CD4-positive, alpha-beta T cell (primary cell): ENCODE data around the gene RNF212. TPM values are rescaled to one million over a fixed set of nuclear protein-coding genes. Genes with fewer than 3 reads are reported as not detected.

ENCODE experiments used
- ATAC-seq: fragments of 200-7000 bp; cut with Tn5 transposase; one replicate; pipeline ENCODE4 v1.10.0; 2022; ENCODE audit warnings: mild to moderate bottlenecking; ENCODE audit not compliant: poor library complexity
- CTCF ChIA-PET: fragments of 350-600 bp; sonication (Branson Sonifier 250); formaldehyde crosslinking; loops from one replicate; lab custom pipeline; 2021; ENCODE audit warnings: antibody characterized with exemption, inconsistent platforms; lab: Charles Lee
- POLR2A ChIA-PET: fragments of 350-600 bp; sonication (Branson Sonifier 250); formaldehyde crosslinking; loops from one replicate; lab custom pipeline; 2021; ENCODE audit warnings: antibody characterized with exemption, inconsistent platforms; lab: Charles Lee
- DNase-seq, 14 experiments: peaks; one replicate each; pipeline ENCODE4 v3.0.0-alpha.2; 2013 to 2020; ENCODE audit warnings: mixed read lengths in 2 of 14
- H3K27ac ChIP-seq, 2 donors: one replicate each; pipeline versions ENCODE4 v1.5.1 to v1.7.0; 2013; ENCODE audit warnings: low read length in 2 of 2, low read depth in 1 of 2, mild to moderate bottlenecking in 1 of 2
- H3K27me3 ChIP-seq, 2 experiments: 1 replicate in 1 of 2; 2 replicates in 1 of 2; pipeline versions ENCODE4 v1.6.1 to v1.7.0; 2013; ENCODE audit warnings: low read length in 2 of 2, control low read depth in 1 of 2, mild to moderate bottlenecking in 1 of 2, moderate library complexity in 1 of 2; ENCODE audit not compliant: insufficient read depth in 2 of 2, control insufficient read depth in 1 of 2
- H3K36me3 ChIP-seq: one replicate; pipeline ENCODE4 v1.6.1; 2013; ENCODE audit warnings: low read length, control low read depth; ENCODE audit not compliant: insufficient read depth
- H3K4me1 ChIP-seq: one replicate; pipeline ENCODE4 v1.6.1; 2013; ENCODE audit warnings: low read length, control low read depth; ENCODE audit not compliant: insufficient read depth
- H3K4me3 ChIP-seq: one replicate; pipeline ENCODE4 v1.5.1; 2013; ENCODE audit warnings: mild to moderate bottlenecking, low read length, moderate library complexity
- H3K9me3 ChIP-seq, 2 experiments: 1 replicate in 1 of 2; 2 replicates in 1 of 2; pipeline versions ENCODE4 v1.6.1 to v1.7.0; 2013; ENCODE audit warnings: low read length in 2 of 2, mild to moderate bottlenecking in 2 of 2, control low read depth in 1 of 2, moderate library complexity in 1 of 2; ENCODE audit not compliant: control insufficient read depth in 1 of 2, insufficient read depth in 1 of 2
- H3K27ac Mint-ChIP-seq: one replicate; pipeline ENCODE4 v1.8.0; 2020; ENCODE audit warnings: mixed read lengths
- H3K27me3 Mint-ChIP-seq: one replicate; pipeline ENCODE4 v1.8.0; 2021; ENCODE audit warnings: mixed read lengths
- H3K36me3 Mint-ChIP-seq: one replicate; pipeline ENCODE4 v1.8.0; 2021; ENCODE audit warnings: low read depth, mixed read lengths
- H3K4me1 Mint-ChIP-seq: one replicate; pipeline ENCODE4 v1.8.0; 2021; ENCODE audit warnings: low read depth, mixed read lengths
- H3K4me3 Mint-ChIP-seq: one replicate; pipeline ENCODE4 v1.8.0; 2020; ENCODE audit warnings: mild to moderate bottlenecking, mixed read lengths
- H3K9me3 Mint-ChIP-seq: one replicate; pipeline ENCODE4 v1.8.0; 2020; ENCODE audit warnings: mixed read lengths
- intact Hi-C, 2 experiments: fragments of 100-400 bp; cut with DNase I in 1 of 2; cut with micrococcal nuclease in 1 of 2; formaldehyde crosslinking; loops; one replicate each; pipeline versions ENCODE4 v1.15.1 to v1.9.0; 2023 to 2025; cut with DNase I, micrococcal nuclease
- total RNA-seq, 174 experiments: library from RNA in 2 of 174; stranded (reverse) in 2 of 174; gene quantifications; one replicate each; pipeline ENCODE4 v1.2.3 and lab custom pipeline; 2021 to 2026
- TF ChIP-seq, protein P1 (sequence below): fragments of 200-600 bp; IDR thresholded peaks from one replicate; pipeline ENCODE4 v1.8.0; 2022; ENCODE audit warnings: antibody characterized with exemption, mild to moderate bottlenecking

Gene RNF212
- total RNA-seq, 2 experiments from 2014 or later = 5.6 to 8.3 TPM

GRCh38 chr4:1058198-1058996, 55.0 kb downstream of the RNF212 start:
- TF ChIP-seq, protein P1, sequence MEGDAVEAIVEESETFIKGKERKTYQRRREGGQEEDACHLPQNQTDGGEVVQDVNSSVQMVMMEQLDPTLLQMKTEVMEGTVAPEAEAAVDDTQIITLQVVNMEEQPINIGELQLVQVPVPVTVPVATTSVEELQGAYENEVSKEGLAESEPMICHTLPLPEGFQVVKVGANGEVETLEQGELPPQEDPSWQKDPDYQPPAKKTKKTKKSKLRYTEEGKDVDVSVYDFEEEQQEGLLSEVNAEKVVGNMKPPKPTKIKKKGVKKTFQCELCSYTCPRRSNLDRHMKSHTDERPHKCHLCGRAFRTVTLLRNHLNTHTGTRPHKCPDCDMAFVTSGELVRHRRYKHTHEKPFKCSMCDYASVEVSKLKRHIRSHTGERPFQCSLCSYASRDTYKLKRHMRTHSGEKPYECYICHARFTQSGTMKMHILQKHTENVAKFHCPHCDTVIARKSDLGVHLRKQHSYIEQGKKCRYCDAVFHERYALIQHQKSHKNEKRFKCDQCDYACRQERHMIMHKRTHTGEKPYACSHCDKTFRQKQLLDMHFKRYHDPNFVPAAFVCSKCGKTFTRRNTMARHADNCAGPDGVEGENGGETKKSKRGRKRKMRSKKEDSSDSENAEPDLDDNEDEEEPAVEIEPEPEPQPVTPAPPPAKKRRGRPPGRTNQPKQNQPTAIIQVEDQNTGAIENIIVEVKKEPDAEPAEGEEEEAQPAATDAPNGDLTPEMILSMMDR = no peak
- H3K27me3 ChIP-seq = peaks cover 7 to 15% of the 10 kb centered on the region in 2 experiments
- no peak overlapping the region for H3K27ac Mint-ChIP-seq
- peaks cover 3% of the 10 kb centered on the region for H3K9me3 Mint-ChIP-seq
- peaks cover 19% of the 10 kb centered on the region for H3K4me1 ChIP-seq
- intact Hi-C loops = loop anchor here in 1 of 2 experiments (5.0 kb wide), 1 partner anchor 46 kb away; the partner anchor contains the start of gene FGFRL1
- no peak for ATAC-seq
- H3K27ac ChIP-seq = no peak overlapping the region
- peaks cover 17% of the 10 kb centered on the region for H3K4me1 Mint-ChIP-seq
- H3K36me3 ChIP-seq = no peaks in the 10 kb centered on the region
- DNase-seq = peak in 1 of 14 experiments; percentile 2
- peaks cover 16% of the 10 kb centered on the region for H3K27me3 Mint-ChIP-seq
- no peak overlapping the region for H3K4me3 ChIP-seq
- CTCF ChIA-PET = no interaction called here
- H3K4me3 Mint-ChIP-seq = no peak overlapping the region
- POLR2A ChIA-PET = no interaction called here
- H3K9me3 ChIP-seq = peaks cover 0 to 13% of the 10 kb centered on the region in 2 experiments
- H3K36me3 Mint-ChIP-seq = no peaks in the 10 kb centered on the region

- Mint-ChIP-seq H3K4me1 (peaks cover 16% of the 10 kb centered on the region), H3K9me3 (peaks cover 3% of the 10 kb centered on the region), H3K36me3 (no peaks in the 10 kb centered on the region), H3K27ac (no peak overlapping the region), H3K27me3 (peaks cover 7% of the 10 kb centered on the region), H3K4me3 (no peak overlapping the region)
- H3K27ac ChIP-seq = no peak overlapping the region
- ATAC-seq = no peak
- H3K4me1 ChIP-seq = peaks cover 19% of the 10 kb centered on the region
- peaks cover 0 to 18% of the 10 kb centered on the region in 2 experiments for H3K9me3 ChIP-seq
- ChIA-PET CTCF (no interaction called here), POLR2A (no interaction called here)
- intact Hi-C loops = loop anchor here in 1 of 2 experiments (5.0 kb wide), 1 partner anchor 45 kb away; the partner anchor contains the start of gene FGFRL1
- H3K27me3 ChIP-seq = peaks cover 7 to 13% of the 10 kb centered on the region in 2 experiments
- peak in 1 of 14 experiments; percentile 2 for DNase-seq
- no peak overlapping the region for H3K4me3 ChIP-seq
- H3K36me3 ChIP-seq = no peaks in the 10 kb centered on the region
- TF ChIP-seq, protein P1 = no peak
These were observed 56.0 kb downstream of the RNF212 start for GRCh38 chr4:1057403-1057745.

GRCh38 chr4:1056671-1057402, 56.5 kb downstream of the RNF212 start:
- Mint-ChIP-seq H3K4me3 (no peak overlapping the region), H3K4me1 (peaks cover 11% of the 10 kb centered on the region), H3K27me3 (peaks cover 2% of the 10 kb centered on the region), H3K9me3 (no peaks in the 10 kb centered on the region), H3K36me3 (no peaks in the 10 kb centered on the region), H3K27ac (peak overlapping the region; percentile 83)
- peaks cover 19% of the 10 kb centered on the region for H3K4me1 ChIP-seq
- peaks cover 5 to 12% of the 10 kb centered on the region in 2 experiments for H3K27me3 ChIP-seq
- TF ChIP-seq, protein P1 = no peak
- H3K9me3 ChIP-seq = peaks cover 0 to 23% of the 10 kb centered on the region in 2 experiments
- POLR2A ChIA-PET = interaction anchor here (0.8 to 1.3 kb wide), 2 partner anchors 80 to 124 kb away, joined by 4 to 7 read pairs; partner anchors contain the start of genes GAK and TMEM175
- H3K27ac ChIP-seq = peak overlapping the region in 1 of 2 donors; percentile 66
- H3K4me3 ChIP-seq = no peak overlapping the region
- intact Hi-C loops = loop anchor here in 1 of 2 experiments (5.0 kb wide), 1 partner anchor 45 kb away; the partner anchor contains the start of gene FGFRL1
- no peaks in the 10 kb centered on the region for H3K36me3 ChIP-seq
- no peak for ATAC-seq
- DNase-seq = no peak
- CTCF ChIA-PET = no interaction called here
